ENCODE data around the gene TRAPPC12. TPM values are rescaled to one million over a fixed set of nuclear protein-coding genes. Genes with fewer than 3 reads are reported as not detected.

Gene TRAPPC12
- total RNA-seq, 2 experiments from 2014 or later = 86.2 to 88.4 TPM

DNA sequence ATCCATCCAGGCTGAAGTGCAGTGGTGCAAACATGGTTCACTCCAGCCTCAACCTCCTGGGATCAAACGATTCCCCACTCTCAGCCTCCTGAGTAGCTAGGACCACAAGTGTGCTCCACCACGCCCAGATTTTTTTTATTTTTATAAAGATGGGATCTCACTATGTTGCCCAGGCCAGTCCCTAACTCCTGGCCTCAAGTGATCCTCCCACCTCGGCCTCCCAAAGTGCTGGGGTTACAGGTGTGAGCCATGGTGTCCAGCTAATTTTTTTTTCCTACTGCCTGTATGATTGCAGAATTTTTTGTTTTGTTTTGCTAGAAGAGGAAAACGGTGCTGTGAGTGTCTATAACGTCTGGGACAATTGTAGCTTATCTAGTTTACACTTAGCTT lies 101.5 kb downstream of the TRAPPC12 start:
- Mint-ChIP-seq H3K36me3 (ENCODE audit: low read depth) (peaks cover 9% of the 10 kb centered on the region), H3K4me1 (ENCODE audit: low read depth) (no peaks in the 10 kb centered on the region), H3K9me3 (ENCODE audit: insufficient read depth) (no peaks in the 10 kb centered on the region), H3K27ac (no peak overlapping the region), H3K4me3 (no peak overlapping the region), H3K27me3 (ENCODE audit: low read depth) (no peaks in the 10 kb centered on the region)
- POLR2A ChIA-PET = no interaction called here
- no peak for DNase-seq
- CTCF ChIA-PET = no interaction called here
- ATAC-seq = no peak

DNA sequence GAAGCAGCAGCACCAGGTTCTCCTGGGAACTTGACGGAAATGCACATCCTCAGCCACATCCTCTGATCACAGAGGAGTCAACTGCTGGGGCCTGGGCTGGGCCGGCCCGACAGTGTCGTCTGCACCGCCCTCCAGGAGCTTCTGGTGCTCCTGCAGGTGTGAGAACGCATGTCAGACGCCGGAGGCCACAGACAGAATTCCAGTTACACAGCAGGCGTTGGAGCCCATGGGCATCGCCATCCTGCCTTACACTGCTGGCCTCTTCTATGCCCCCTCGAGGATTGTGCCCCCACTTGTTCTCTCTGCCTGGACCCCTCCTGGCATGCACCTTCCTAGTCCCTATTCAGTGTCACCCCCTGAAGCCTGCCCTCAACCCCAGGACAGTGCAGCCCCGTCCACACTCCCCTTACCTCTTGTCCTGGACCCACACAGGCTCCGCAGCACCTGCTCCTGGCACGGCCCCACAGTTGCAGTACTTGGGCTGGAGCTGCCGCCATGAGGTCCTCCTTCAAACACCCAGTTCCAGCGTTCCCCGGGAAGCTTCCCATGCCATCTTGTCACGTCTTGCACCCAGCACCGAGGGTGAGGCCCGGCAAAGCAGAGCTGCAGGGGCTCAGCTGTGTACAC lies 102.4 kb downstream of the TRAPPC12 start:
- Mint-ChIP-seq H3K27me3 (ENCODE audit: low read depth) (no peaks in the 10 kb centered on the region), H3K4me1 (ENCODE audit: low read depth) (no peaks in the 10 kb centered on the region), H3K9me3 (ENCODE audit: insufficient read depth) (no peaks in the 10 kb centered on the region), H3K27ac (no peak overlapping the region), H3K4me3 (no peak overlapping the region), H3K36me3 (ENCODE audit: low read depth) (peaks cover 9% of the 10 kb centered on the region)
- DNase-seq (no peak), ATAC-seq (no peak)
- CTCF ChIA-PET = no interaction called here
- POLR2A ChIA-PET = no interaction called here

GRCh38 chr2:3482363-3482821 lies 102.9 kb downstream of the TRAPPC12 start:
- H3K4me1 Mint-ChIP-seq (ENCODE audit: low read depth) = no peaks in the 10 kb centered on the region
- no peak overlapping the region for H3K27ac Mint-ChIP-seq
- no peak for ATAC-seq
- POLR2A ChIA-PET = no interaction called here
- DNase-seq = no peak
- CTCF ChIA-PET = no interaction called here
- peaks cover 9% of the 10 kb centered on the region for H3K36me3 Mint-ChIP-seq (ENCODE audit: low read depth)
- no peaks in the 10 kb centered on the region for H3K9me3 Mint-ChIP-seq (ENCODE audit: insufficient read depth)
- H3K27me3 Mint-ChIP-seq (ENCODE audit: low read depth) = no peaks in the 10 kb centered on the region
- no peak overlapping the region for H3K4me3 Mint-ChIP-seq

GRCh38 chr2:3483227-3483985 lies 103.9 kb downstream of the TRAPPC12 start:
- DNase-seq = no peak
- Mint-ChIP-seq H3K4me1 (ENCODE audit: low read depth) (no peaks in the 10 kb centered on the region), H3K4me3 (no peak overlapping the region), H3K9me3 (ENCODE audit: insufficient read depth) (no peaks in the 10 kb centered on the region), H3K27ac (no peak overlapping the region), H3K36me3 (ENCODE audit: low read depth) (peaks cover 9% of the 10 kb centered on the region), H3K27me3 (ENCODE audit: low read depth) (no peaks in the 10 kb centered on the region)
- POLR2A ChIA-PET = no interaction called here
- CTCF ChIA-PET = no interaction called here
- peak; percentile 27 for ATAC-seq

DNA sequence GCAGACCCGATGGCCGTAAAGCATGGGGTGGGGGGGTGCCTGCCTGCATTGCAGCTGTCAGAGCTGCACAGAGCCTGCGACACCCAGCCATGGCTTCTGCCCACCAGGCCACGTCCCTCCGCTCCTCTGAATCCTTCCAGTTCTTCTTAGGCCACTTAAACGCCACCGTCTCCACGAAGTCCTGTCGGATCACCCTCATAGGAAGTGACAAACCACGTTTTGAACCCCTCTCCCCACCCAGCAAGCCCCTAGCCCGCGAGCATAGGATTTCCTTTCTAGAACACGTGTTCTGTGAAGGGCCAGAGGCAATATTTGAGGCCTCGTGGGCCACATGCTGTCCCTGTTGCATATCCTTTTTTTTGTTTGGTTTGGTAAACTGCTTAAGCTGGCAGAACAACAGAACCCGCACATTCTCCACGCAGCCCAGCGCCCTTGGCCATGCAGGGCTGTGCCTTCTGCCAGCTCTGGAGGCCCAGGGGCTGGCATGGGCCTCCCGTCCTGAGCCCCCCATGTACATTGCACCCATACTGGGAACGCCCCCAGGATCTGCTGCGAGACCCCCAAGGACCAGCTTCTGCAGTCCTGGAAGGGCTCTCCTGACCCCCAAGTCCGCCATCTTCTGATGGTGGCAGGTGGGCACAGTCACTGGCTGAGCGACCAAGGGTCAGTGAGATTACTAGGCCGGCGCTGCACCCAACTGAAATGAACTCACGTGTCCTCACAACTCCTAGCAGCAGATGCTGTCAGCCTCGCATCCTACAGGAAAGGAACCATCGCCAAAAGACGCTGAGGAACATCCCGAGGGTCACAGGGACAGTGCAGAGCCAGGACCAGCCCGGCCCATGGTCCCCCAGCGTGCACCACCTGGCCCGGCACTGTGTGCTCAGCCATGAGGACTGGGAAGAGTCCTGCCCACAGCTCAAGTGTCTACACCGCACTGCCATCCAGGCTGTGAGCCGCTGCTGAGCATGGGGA lies 104.8 kb downstream of the TRAPPC12 start:
- CTCF ChIA-PET = no interaction called here
- H3K4me1 Mint-ChIP-seq (ENCODE audit: low read depth) = no peaks in the 10 kb centered on the region
- H3K4me3 Mint-ChIP-seq = no peak overlapping the region
- no peaks in the 10 kb centered on the region for H3K27me3 Mint-ChIP-seq (ENCODE audit: low read depth)
- DNase-seq (no peak), ATAC-seq (no peak)
- H3K9me3 Mint-ChIP-seq (ENCODE audit: insufficient read depth) = no peaks in the 10 kb centered on the region
- peaks cover 7% of the 10 kb centered on the region for H3K36me3 Mint-ChIP-seq (ENCODE audit: low read depth)
- no peak overlapping the region for H3K27ac Mint-ChIP-seq
- POLR2A ChIA-PET = no interaction called here

DNA sequence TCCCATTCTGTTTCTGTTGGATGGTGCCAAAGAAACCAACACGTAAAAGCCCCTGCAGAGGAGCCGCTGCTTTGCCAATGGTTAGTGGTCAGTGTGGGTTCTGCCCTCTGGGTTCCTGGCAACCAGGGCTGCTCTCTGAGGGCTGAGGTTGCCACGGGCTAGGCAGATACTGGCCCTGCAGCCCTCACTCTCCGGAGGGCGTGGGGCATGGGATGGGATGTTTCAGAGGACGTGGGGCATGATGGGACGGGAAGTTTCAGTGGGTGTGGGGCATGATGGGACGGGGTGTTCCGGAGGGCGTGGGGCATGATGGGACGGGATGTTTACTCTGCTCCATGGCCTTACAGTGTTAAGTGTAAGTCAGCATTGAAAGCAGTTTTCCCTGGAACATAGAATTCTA lies 105.7 kb downstream of the TRAPPC12 start:
- Mint-ChIP-seq H3K27ac (no peak overlapping the region), H3K36me3 (ENCODE audit: low read depth) (peaks cover 1% of the 10 kb centered on the region), H3K27me3 (ENCODE audit: low read depth) (no peaks in the 10 kb centered on the region), H3K4me3 (no peak overlapping the region), H3K4me1 (ENCODE audit: low read depth) (no peaks in the 10 kb centered on the region), H3K9me3 (ENCODE audit: insufficient read depth) (no peaks in the 10 kb centered on the region)
- DNase-seq = no peak
- ChIA-PET CTCF (no interaction called here), POLR2A (no interaction called here)
- no peak for ATAC-seq

DNA sequence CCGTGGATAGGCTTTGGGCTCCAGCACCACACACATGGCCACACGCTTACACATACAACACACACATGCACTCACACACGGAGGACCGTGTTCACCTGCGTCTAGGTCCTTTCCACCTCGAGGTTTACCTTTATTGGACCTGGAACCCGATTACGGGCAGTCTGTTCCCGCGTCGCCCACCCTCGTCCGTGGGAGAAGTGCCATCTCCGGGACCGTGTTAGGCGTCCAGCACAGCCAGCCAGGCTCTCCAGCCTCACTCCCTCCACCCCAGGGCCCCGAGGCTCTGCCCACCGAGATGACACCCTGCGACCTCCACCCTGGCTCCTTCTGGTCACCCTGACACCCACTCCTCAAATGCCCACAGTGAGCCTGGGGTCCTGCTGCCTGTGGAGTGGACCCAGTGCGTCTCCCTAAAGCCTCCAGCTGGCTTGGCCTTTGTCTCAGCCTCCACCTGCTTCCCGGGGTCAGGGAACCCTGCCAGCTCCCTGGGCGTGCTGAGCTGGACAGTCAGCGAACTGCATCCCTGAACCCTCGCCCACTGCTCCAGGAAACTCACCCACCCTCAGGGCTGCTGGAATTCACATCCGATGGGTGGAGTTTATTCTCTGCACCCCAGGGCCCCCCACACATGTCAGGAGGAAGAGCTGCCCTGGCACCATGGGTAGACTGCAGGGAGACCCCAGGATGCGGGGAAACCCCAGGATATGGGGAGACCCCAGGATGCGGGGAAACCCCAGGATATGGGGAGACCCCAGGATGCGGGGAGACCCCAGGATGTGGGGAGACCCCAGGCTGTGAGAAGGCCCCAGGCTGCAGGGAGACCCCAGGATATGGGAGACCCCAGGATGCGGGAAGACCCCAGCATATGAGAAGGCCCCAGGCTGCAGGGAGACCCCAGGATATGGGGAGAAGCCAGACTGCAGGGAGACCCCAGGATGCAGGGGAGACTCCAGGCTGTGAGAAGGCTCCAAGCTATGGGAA lies 106.8 kb downstream of the TRAPPC12 start:
- no peak overlapping the region for H3K27ac Mint-ChIP-seq
- H3K9me3 Mint-ChIP-seq (ENCODE audit: insufficient read depth) = no peaks in the 10 kb centered on the region
- peaks cover 1% of the 10 kb centered on the region for H3K36me3 Mint-ChIP-seq (ENCODE audit: low read depth)
- ATAC-seq (no peak), DNase-seq (no peak)
- no peaks in the 10 kb centered on the region for H3K27me3 Mint-ChIP-seq (ENCODE audit: low read depth)
- H3K4me3 Mint-ChIP-seq = no peak overlapping the region
- CTCF ChIA-PET = no interaction called here
- POLR2A ChIA-PET = interaction anchor here (0.7 kb wide), 1 partner anchor 72 kb away, joined by 4 read pairs; the partner anchor contains the start of gene RNASEH1
- H3K4me1 Mint-ChIP-seq (ENCODE audit: low read depth) = peaks cover 7% of the 10 kb centered on the region

DNA sequence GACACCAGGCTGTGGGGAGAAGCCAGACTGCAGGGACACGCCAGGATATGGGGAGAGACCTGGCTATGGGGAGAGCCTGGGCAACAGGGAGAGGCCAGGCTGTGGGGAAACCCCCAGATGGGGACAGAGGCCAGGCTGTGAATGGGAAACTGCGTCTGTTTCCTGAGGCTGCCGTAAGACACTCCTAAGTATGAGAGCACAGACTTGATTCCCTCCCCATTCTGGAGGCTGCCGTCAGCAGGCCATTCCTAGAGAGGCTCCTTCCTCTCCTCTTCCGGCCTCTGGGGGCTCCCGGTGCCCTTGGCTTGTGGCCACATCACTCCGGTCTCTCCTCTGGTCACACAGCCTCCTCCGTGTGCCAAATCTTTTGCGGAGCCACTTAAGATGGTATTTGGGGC lies 107.5 kb downstream of the TRAPPC12 start:
- DNase-seq (no peak), ATAC-seq (no peak)
- Mint-ChIP-seq H3K9me3 (ENCODE audit: insufficient read depth) (no peaks in the 10 kb centered on the region), H3K4me1 (ENCODE audit: low read depth) (peaks cover 9% of the 10 kb centered on the region), H3K27me3 (ENCODE audit: low read depth) (no peaks in the 10 kb centered on the region), H3K36me3 (ENCODE audit: low read depth) (peaks cover under 1% of the 10 kb centered on the region), H3K27ac (no peak overlapping the region), H3K4me3 (no peak overlapping the region)
- POLR2A ChIA-PET = interaction anchor here (0.7 kb wide), 1 partner anchor 71 kb away, joined by 4 read pairs; the partner anchor contains the start of gene RNASEH1
- CTCF ChIA-PET = no interaction called here

DNA sequence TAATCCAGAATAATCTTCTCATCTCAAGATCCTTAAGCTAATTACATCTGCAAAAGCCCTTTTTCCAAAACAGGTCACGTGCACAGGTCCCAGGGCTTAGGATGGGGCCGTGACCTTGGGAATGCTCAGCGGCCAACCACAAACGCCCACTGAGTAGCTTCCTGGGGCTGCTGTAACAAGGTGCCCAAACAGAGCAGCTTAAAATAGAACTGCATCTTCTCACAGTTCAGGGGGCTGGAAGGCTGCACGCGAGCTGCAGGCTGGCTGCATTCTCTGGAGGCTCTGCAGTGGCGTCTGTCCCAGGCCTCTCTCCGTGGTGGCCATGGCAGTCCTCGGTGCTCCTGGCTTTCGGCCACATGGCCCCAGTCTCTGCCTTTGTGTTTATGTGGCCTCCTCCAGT lies 107.9 kb downstream of the TRAPPC12 start:
- DNase-seq = no peak
- Mint-ChIP-seq H3K9me3 (ENCODE audit: insufficient read depth) (no peaks in the 10 kb centered on the region), H3K4me3 (no peak overlapping the region), H3K27ac (no peak overlapping the region), H3K4me1 (ENCODE audit: low read depth) (peaks cover 9% of the 10 kb centered on the region), H3K36me3 (ENCODE audit: low read depth) (no peaks in the 10 kb centered on the region), H3K27me3 (ENCODE audit: low read depth) (no peaks in the 10 kb centered on the region)
- ATAC-seq = no peak
- ChIA-PET POLR2A (interaction anchor here (0.7 kb wide), 1 partner anchor 71 kb away, joined by 4 read pairs; the partner anchor contains the start of gene RNASEH1), CTCF (no interaction called here)

DNA sequence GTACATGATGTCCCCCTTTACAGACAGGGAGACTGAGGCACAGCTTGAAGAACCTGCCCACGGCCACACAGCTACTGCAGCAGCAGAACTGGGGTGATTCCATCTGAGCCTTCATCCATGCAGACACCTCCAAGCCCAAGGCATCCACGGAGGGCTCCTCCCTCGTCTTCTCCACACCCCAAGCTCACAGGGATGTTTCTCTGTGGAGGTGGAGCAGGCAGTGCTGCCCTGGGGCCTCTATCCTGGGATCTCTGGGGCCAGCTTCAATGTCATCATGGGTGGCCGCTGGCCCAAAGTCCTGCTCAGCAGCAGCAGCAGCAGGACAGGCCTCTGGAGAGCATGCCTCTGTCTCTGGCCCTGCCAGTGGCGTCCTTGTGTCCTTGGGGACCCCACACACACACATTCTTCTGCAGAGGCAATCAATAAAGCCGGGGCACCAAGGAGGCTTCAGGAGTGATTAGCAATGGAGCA lies 108.6 kb downstream of the TRAPPC12 start:
- POLR2A ChIA-PET = no interaction called here
- peaks cover 9% of the 10 kb centered on the region for H3K4me1 Mint-ChIP-seq (ENCODE audit: low read depth)
- no peak for DNase-seq
- H3K36me3 Mint-ChIP-seq (ENCODE audit: low read depth) = no peaks in the 10 kb centered on the region
- no peaks in the 10 kb centered on the region for H3K9me3 Mint-ChIP-seq (ENCODE audit: insufficient read depth)
- CTCF ChIA-PET = no interaction called here
- no peak overlapping the region for H3K4me3 Mint-ChIP-seq
- H3K27me3 Mint-ChIP-seq (ENCODE audit: low read depth) = no peaks in the 10 kb centered on the region
- no peak overlapping the region for H3K27ac Mint-ChIP-seq
- ATAC-seq = no peak

Measured in activated CD8-positive, alpha-beta T cell treated with anti-CD3 and anti-CD28 coated beads, Interleukin-2, amount 10 ng/mL, durations not matched to agents 7 days and 5 days (primary cell).